Measurements from ENCODE around the gene LMBR1L. TPM values are rescaled to one million over a fixed set of nuclear protein-coding genes. Genes with fewer than 3 reads are reported as not detected.

Gene LMBR1L, protein sequence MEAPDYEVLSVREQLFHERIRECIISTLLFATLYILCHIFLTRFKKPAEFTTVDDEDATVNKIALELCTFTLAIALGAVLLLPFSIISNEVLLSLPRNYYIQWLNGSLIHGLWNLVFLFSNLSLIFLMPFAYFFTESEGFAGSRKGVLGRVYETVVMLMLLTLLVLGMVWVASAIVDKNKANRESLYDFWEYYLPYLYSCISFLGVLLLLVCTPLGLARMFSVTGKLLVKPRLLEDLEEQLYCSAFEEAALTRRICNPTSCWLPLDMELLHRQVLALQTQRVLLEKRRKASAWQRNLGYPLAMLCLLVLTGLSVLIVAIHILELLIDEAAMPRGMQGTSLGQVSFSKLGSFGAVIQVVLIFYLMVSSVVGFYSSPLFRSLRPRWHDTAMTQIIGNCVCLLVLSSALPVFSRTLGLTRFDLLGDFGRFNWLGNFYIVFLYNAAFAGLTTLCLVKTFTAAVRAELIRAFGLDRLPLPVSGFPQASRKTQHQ
- total RNA-seq, result 10.8 and 25.9 TPM in 2 replicates

DNA sequence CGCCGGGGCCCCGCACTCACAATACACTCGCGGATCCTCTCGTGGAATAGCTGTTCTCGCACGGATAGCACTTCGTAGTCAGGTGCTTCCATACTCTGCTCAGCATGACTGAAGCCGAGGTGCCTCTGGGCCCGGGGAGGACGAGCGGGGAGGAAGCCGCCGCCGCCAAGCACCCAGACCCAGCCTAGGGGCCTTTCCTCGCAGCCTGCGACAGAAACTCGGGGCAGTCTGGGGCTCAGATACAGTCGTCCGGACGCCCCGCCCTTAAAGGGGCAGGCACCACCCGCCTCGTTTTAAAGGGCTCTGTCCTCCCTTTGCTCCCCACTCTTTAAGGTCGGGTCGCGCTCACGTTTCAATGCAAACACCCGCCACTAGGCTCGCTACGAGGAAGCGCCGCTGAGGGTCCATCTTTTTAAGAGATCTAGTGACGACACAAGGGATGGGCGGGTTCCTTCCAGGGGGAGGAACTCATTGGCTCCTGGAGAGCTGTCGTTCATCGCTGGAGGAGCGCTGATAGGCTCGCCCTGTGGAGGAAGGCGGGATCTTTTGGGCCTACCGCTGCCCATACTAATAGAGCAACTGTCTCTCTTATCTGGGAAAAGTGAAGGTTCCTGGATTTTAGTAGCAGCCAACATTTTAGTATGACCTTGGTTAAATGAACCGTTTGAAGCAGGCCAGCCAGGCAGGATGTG is at the start of gene LMBR1L:
TSS of gene LMBR1L (minus strand) at position 384 of the 692 bp plus-strand sequence. CDS start at position 92, 292 bp downstream.

GRCh38 chr12:49131051-49131893 is 20.6 kb upstream of the LMBR1L start, which contains the start of gene TUBA1B:
Gene TUBA1B, minus strand, starts transcription at chr12:49131395. Its CDS starts 95 bp downstream, at chr12:49131300.

GRCh38 chr12:49094160-49094974 is 16.3 kb downstream of the LMBR1L start, which contains the start of gene DHH:
Gene DHH, minus strand, starts transcription at chr12:49094801. Its CDS starts 289 bp downstream, at chr12:49094512.

DNA sequence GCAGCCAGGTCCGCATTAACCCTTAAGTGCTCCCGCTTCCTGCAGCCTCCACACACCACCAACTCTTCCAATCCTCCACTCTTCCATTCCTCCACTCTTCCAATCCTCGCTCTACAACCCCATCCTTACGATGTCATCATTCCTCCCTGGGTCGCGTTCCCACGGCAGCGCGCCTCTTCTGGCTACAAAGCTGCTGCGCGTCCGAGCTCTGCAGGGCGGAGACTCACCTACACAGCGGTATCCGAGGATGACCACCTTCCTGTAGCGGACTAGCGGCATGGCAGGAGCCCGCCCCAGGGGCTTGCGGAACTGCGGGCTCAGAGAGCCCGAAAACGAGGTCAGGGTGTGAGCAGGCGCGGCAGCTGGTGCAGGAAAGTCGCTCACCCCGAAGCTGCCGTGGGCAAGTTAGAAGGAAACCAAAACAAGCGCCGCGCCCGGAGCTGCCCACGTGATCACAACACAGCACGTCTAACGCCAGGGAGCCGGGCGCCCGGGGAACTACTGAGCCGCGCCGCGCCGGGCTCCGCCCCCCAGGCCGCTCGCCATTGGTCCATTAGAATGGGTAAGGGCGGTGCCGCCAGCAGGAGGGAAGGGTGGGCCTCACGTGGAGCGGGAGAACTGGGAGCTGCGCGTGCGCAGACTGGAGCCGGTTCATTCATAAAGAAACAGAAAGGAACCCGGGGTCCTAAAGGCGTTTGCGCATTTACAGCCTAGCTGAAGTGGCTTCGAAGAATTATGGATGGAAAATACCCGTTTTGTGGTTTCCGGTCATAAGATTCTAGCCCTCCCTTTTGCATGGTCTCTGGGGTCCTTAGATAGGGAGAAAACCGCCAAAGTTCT is 40.9 kb downstream of the LMBR1L start, which contains the start of gene RHEBL1:
TSS of gene RHEBL1 (minus strand) at position 473 of the 840 bp plus-strand sequence. CDS start at position 279, 194 bp downstream.

DNA sequence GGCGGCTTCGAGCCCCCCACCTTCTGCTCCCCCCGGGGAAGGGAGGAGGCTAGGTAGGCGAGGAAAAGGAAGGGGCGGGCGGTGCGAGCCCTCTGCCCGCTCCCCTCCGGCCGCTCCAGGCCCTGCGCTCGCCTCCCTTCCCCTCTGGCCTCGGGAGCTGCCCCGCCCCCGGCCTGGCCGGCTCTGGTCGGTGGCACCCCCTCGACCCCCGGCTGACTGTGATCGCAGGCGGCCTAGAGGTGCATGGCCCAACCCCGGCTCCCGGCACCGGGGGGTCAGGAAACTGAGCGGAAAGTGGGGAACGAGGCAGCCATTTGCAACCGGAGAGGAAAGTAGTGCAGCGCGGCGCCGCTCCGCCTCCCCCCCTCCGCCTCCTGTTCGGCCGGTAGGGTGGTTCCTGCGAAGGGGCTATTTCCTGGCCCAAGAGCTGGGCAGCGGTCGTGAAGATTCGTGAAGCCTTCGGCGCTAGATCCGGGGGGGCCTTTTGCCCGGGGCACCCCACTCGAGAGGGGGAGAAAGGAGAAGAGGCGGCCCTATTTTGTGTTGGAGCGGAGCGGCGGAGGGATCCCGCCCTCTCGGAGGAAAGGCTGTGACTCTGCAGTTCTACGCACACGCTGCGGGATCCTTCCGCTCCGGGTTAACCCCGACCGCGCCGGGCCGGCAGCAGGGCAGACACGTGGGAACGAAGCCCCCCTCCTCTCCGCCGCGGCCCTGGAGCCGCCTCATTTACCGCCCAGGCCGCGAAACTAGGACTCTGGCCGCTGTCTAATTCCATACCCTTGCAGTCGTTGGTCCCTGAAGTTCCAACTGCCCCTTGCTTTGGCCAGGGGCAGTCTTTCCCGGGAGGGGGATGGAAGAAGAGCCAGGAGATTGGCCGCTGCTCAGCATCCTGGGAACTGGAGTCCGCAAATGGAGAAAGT is 50.1 kb downstream of the LMBR1L start, which contains the start of gene KMT2D:
TSS of gene KMT2D (minus strand) at position 558 of the 920 bp plus-strand sequence. CDS start 5,470 bp downstream, outside the sequence.

Other genes with a start within 250 kb of the LMBR1L start
- gene RND1, start 245.0 kb downstream of the LMBR1L start, total RNA-seq, result 0.16 TPM in 1 of 2 replicates, not detected in the other
- gene FKBP11, start 185.4 kb downstream of the LMBR1L start, total RNA-seq, result 47.0 and 51.9 TPM in 2 replicates
- 83.3 and 95.3 TPM in 2 replicates for gene ARF3, start 153.4 kb downstream of the LMBR1L start, total RNA-seq
- gene WNT10B, start 139.1 kb downstream of the LMBR1L start, total RNA-seq, result 0.08 TPM in 2 replicates
- gene WNT1, start 132.5 kb downstream of the LMBR1L start, total RNA-seq, result not detected in 2 replicates
- 0.19 and 0.23 TPM in 2 replicates for gene DDN, start 111.5 kb downstream of the LMBR1L start, total RNA-seq
- 79.3 and 94.0 TPM in 2 replicates for gene PRKAG1, start 92.1 kb downstream of the LMBR1L start, total RNA-seq
- gene KMT2D, start 50.1 kb downstream of the LMBR1L start, total RNA-seq, result 18.2 and 18.6 TPM in 2 replicates
- gene RHEBL1, start 40.9 kb downstream of the LMBR1L start, total RNA-seq, result 2.1 and 3.9 TPM in 2 replicates
- not detected in 2 replicates for gene DHH, start 16.0 kb downstream of the LMBR1L start, total RNA-seq
- gene TUBA1B, start 20.5 kb upstream of the LMBR1L start, total RNA-seq, result 1,252 and 3,423 TPM in 2 replicates
- 80.7 and 95.5 TPM in 2 replicates for gene TUBA1A, start 78.2 kb upstream of the LMBR1L start, total RNA-seq
- gene TUBA1C, start 154.2 kb upstream of the LMBR1L start, total RNA-seq, result 721 and 1,538 TPM in 2 replicates
- 0.16 TPM in 1 of 2 replicates, not detected in the other for gene PRPH, start 184.3 kb upstream of the LMBR1L start, total RNA-seq
- 6.7 and 23.1 TPM in 2 replicates for gene TROAP, start 212.4 kb upstream of the LMBR1L start, total RNA-seq
- gene C1QL4, start 226.3 kb upstream of the LMBR1L start, total RNA-seq, result 0.38 TPM in 1 of 2 replicates, not detected in the other
- 0.11 TPM in 1 of 2 replicates, not detected in the other for gene DNAJC22, start 236.0 kb upstream of the LMBR1L start, total RNA-seq

Measured in hair follicular keratinocyte (primary cell).